ENCODE results near the gene MDFIC. TPM values are rescaled to one million over a fixed set of nuclear protein-coding genes. Genes with fewer than 3 reads are reported as not detected.
"Not testable (repeated sequence)": the region's sequence is repeated elsewhere in the genome, so short reads cannot be mapped to it uniquely, and the experiment has no call there.

MDFIC gene, protein sequence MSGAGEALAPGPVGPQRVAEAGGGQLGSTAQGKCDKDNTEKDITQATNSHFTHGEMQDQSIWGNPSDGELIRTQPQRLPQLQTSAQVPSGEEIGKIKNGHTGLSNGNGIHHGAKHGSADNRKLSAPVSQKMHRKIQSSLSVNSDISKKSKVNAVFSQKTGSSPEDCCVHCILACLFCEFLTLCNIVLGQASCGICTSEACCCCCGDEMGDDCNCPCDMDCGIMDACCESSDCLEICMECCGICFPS
- total RNA-seq, result 16.2 and 40.6 TPM in 2 replicates

DNA sequence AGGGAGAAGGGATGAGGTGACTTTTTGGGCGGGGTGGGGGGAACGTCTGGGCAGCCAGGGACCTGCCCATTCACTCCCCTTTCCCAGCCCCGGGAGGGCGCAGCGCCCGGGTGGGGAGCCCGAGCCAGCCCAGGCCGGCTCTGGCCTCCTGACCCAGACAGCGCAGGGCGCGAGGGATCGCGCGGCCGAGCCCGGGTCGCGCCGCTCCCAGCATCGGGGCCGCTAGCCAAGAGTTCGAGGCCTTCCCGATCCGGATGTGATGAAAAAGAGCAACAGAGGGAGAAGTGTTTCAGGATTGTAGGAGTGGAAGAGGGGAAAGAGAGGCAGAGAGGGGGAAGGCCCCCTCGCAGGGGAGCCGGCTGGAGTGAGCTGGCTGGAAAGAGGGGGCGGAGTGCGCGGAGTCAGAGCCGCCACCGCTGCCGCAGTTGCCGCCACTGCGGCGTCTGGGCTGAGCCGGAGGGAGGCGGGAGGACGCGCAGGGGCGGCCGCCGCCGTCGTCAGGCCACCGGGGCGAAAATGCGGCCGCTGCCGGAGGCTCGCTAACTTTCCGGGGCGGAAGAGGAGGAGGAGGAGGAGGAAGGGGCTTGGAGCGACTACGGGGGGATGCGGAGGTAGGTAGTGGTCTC is at the start of gene MDFIC:
Gene MDFIC, plus strand, starts transcription at position 69 of the 626 bp plus-strand sequence. CDS start 940 bp downstream, outside the sequence.
- no peak for DNase-seq (ENCODE audit: low read depth, low spot score)

DNA sequence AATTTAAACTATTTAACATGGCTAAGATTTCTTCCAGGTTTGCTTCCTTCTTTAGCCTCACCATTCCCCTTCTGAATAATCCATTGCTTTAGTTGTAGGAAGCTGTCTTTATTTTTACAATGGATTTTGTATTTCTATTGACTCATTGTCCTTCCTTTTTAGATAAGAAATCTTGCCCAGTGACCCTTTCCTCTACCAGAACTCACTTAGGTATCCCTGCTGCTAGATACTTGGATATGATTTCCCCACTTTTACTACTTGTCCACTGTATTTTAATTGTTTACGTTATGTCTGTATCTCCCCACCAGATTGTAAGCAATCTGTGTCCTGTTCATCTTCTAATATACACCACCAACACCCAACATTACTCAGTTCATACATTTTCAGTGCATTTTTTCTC is 47.7 kb upstream of the MDFIC start:
- DNase-seq (ENCODE audit: low read depth, low spot score), result peak; percentile 13

DNA sequence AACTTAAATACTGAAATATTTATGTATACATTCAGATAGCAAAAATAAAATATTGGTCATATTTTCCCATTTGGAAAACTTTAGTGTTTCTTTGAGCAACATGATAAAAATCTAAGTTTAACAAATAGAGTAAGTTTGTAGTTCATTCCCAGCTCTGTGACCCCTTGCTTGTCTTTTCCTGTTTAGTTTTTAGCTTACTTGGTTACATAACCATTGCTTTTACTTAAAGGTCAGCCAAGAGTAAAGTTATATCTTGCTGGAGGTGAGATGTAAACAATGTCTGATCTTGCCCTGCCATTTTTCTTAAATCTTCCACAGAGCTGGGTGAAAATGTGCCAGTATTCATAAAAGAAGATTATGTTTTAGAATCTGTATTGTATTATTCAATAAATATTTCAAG is 46.7 kb upstream of the MDFIC start:
- DNase-seq (ENCODE audit: low read depth, low spot score), result no peak

DNA sequence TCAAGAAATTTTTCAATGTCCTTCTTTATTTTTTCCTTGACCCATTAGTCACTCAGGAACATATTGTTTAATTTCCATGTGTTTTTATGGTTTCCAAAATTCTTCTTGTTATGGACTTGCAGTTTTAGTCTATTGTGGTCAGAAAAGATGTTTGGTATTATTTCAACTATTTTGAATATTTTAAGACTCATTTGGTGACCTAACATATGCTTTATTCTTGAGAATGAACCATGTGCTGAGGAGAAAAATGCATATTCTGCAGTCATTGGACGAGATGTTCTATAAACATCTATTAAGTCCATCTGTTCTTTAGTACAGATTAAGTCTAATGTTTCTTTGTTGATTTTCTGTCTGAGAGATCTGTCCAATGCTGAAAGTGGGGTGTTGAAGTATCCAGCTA is 42.3 kb upstream of the MDFIC start:
- no peak for DNase-seq (ENCODE audit: low read depth, low spot score)

GRCh38 chr7:114885836-114886235 is 36.1 kb upstream of the MDFIC start:
- no peak for DNase-seq (ENCODE audit: low read depth, low spot score)

DNA sequence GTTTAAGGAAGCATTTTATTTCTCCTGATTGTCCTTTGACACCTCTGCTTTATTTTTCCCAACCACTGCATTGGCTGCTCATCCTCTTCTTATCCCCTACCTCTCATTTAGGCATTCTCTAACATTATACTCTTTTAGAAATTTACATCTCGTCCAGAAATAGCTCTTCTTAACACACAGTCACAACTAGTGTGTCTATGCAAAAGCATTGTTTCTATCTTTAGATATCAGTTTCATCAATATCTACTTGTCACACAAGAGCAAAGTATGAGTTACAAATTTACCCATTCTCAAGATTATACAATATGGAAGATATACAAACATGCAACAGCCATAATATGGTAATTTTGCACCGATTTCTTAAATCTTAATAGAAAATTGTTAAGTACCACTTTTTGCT is 35.7 kb upstream of the MDFIC start:
- no peak for DNase-seq (ENCODE audit: low read depth, low spot score)

DNA sequence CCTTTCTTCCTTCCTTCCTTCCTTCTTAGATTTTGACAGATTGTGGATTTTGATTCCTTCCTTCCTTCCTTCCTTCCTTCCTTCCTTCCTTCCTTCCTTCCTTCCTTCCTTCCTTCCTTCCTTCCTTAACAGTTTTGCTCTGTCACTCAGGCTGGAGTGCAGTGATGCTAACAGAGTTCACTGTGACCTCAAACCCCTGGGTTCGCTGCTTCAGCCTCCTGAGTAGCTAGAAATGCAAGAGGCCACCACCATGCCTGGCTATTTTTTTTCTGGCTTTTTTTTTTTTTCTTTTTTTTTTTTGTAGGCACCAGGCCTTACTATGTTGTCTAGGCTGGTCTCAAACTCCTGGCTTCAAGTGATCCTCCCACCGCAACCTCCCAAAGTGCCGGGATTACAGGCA is 32.8 kb upstream of the MDFIC start:
- DNase-seq (ENCODE audit: low read depth, low spot score), result not testable (repeated sequence)

GRCh38 chr7:114889646-114890285 is 32.1 kb upstream of the MDFIC start:
- DNase-seq (ENCODE audit: low read depth, low spot score), result peak; percentile 63

GRCh38 chr7:114890561-114890960 is 31.3 kb upstream of the MDFIC start:
- no peak for DNase-seq (ENCODE audit: low read depth, low spot score)

- no peak for DNase-seq (ENCODE audit: low read depth, low spot score)
These were observed 21.8 kb upstream of the MDFIC start for GRCh38 chr7:114900127-114900526.

- no peak for DNase-seq (ENCODE audit: low read depth, low spot score)
These were observed 20.1 kb upstream of the MDFIC start for GRCh38 chr7:114901771-114902170.

GRCh38 chr7:114903131-114903530 is 18.8 kb upstream of the MDFIC start:
- no peak for DNase-seq (ENCODE audit: low read depth, low spot score)

GRCh38 chr7:114910787-114911186 is 11.1 kb upstream of the MDFIC start:
- no peak for DNase-seq (ENCODE audit: low read depth, low spot score)

GRCh38 chr7:114911411-114911810 is 10.5 kb upstream of the MDFIC start:
- no peak for DNase-seq (ENCODE audit: low read depth, low spot score)

DNA sequence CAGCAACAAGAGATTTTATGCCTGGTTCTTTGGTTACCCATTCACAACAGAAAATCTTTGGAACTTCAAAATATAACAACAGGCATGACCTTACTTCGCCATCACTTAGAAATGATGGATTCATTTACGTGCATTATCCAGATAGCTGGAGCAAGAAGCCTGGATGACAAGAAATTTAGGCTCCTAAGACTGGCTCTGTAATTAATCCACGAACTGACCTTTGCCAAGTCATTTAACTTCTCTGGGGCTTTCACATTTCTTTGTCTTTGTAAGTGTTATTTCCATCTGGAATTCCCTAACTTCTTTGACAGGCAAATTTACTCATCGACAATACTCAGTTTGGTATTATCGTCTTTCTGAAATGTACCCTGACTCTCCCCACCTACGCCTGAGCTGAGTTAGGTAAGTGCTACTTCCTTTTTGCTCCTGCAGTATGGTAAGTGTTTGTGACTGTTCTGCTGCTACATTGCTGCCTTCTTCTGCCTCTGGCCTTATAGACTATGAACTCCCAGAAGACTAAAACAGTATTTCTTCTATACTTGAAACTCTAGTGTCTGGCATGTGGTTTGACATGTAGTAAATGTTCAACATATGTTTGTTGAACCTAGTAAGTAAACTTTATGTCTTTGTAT is 5.5 kb upstream of the MDFIC start:
- DNase-seq (ENCODE audit: low read depth, low spot score), result no peak

DNA sequence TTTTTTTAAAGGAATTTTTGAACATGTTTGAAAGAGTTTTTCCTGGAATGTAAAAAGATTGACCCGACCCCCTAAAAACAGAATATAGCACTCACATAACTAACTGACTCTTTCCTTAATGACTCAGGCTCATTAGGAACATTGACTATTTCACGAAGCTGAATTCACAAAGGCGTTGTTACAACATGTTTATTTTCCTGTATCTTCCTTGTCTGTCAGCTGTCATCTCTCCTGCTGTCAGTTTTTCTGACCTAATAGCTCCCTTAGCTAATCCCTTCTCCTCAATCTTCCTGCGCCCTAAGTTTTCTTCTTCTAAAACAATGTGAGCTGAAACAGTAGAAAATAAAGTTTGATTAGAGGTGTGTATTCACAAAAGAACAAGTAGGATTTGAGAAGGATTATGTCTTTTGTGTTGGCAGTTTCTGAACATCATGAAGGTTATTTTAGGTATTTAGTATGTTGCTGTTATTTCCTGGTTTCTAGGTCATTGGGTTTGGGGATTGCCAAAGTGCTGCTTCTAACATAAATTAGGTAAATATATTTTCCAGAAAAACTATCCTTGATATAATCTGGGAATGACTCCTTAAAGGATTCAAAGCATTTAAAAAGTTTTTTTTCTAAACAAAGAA is 4.6 kb upstream of the MDFIC start:
- DNase-seq (ENCODE audit: low read depth, low spot score), result no peak

- DNase-seq (ENCODE audit: low read depth, low spot score), result no peak
These were observed 2.3 kb upstream of the MDFIC start for GRCh38 chr7:114919587-114919986.

DNA sequence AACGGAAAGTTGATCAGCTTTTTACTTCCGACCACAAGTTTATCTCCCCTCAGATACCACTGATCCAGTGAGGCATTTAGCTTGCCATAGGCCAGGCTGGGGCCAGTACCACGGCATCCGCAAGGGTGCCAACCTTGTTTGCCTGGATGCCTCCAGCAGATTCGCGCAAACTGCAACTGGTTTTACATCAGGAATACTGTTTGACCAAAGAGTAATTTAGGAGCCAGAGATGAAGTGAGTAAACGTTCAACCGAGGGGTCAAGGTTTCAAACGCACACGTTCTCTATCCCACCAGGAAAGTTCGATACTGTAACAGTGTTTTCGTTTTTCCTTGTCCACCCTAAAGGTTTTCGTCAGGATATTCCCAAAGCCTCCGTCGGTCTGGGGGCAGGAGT is 266 bp upstream of the MDFIC start:
- DNase-seq (ENCODE audit: low read depth, low spot score), result no peak

DNA sequence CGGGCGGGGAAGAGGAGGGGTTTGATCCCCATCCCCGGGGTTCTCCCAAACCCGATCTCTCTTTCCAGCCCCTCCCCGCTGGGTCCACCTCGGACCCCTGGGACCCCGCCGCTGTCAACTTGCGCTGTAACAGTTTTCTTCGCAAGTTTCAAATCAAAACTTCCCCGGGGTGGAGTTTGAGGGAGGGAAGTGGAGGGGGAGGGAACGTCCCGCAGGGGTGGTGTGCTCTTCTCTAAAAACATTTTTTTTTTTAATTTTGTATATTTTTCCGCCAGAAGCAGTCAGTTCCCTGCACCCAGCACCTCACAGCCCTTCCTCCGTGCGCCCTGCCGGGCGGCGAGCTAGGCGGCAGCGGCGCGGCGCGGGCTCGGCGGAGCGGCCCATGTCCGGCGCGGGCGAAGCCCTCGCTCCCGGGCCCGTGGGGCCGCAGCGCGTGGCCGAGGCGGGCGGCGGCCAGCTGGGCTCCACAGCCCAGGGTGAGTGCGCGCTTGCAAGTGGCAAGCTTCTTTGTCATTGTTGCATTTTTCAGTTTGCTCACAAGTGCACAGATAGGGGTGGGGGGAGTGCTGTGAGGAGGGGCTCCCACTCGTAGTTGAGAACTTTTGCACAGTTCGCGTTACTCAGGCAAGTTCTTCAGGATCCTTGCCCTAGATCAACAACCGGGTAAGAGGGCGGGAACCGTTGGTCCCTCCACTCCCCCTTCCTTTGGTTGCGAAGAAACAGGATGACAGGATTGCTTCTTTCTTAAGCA is 933 bp downstream of the MDFIC start:
- DNase-seq (ENCODE audit: low read depth, low spot score), result no peak

DNA sequence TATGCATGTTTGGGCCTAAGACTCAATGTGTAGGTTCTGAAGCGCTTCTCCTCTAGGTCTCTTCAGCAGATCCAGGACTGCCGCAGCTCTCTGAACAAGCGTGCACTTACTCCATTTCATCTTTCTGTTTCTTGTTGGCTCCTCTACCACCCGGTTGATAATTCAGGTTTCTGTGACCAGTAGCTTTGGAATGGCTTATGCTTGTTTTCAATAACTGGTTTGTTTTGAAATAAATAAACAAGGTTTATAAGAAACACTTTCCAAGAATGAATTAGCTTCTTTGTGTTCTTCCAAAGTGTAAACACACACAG is 1.5 kb downstream of the MDFIC start:
- no peak for DNase-seq (ENCODE audit: low read depth, low spot score)

- no peak for DNase-seq (ENCODE audit: low read depth, low spot score)
These were observed 2.3 kb downstream of the MDFIC start for GRCh38 chr7:114924038-114924712.
